C4-2B (cell line): ENCODE results near the gene P2RY12.

Experiments used
- ZFX ChIP-seq: fragments of 450-650 bp; IDR thresholded peaks from 2 replicates; pipeline ENCODE4 v1.6.1; 2017
- TF ChIP-seq, protein P1 (sequence below): fragments of 450-650 bp; conservative IDR thresholded peaks from 2 replicates; pipeline ENCODE4 v1.5.1; 2017; ENCODE audit warnings: mild to moderate bottlenecking

DNA sequence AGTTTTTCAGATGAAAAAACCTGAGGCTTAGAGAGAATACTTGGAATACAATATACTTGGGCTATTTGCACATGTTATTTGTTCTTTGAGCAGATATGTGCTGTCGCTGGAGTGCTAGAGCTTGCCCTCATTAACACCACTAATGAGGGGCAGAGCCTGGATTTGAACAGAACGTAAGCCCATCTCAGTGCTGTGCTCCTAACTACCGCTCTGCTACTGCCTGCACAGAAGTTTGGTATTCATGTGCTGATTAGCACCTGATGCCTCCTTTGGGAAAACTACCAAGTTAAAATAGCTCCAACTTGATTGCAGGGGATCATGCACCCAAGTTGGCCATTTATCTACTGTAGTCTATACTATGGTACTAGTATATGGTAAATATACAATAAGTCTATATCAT, 71.6 kb downstream of the P2RY12 start:
- TF ChIP-seq, protein P1, sequence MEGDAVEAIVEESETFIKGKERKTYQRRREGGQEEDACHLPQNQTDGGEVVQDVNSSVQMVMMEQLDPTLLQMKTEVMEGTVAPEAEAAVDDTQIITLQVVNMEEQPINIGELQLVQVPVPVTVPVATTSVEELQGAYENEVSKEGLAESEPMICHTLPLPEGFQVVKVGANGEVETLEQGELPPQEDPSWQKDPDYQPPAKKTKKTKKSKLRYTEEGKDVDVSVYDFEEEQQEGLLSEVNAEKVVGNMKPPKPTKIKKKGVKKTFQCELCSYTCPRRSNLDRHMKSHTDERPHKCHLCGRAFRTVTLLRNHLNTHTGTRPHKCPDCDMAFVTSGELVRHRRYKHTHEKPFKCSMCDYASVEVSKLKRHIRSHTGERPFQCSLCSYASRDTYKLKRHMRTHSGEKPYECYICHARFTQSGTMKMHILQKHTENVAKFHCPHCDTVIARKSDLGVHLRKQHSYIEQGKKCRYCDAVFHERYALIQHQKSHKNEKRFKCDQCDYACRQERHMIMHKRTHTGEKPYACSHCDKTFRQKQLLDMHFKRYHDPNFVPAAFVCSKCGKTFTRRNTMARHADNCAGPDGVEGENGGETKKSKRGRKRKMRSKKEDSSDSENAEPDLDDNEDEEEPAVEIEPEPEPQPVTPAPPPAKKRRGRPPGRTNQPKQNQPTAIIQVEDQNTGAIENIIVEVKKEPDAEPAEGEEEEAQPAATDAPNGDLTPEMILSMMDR, result no peak
- no peak for TF ChIP-seq ZFX
